SU-DHL-6 (cell line): Measurements from ENCODE around the gene PRDM1.

Experiments
- H2AFZ ChIP-seq: fragments of 200-600 bp; sonication (generic); 2 replicates; pipeline ENCODE4 v1.6.1; 2014; ENCODE audit warnings: low read depth, mild to moderate bottlenecking, moderate library complexity, mixed read lengths, antibody characterized with exemption, low read length; ENCODE audit not compliant: severe bottlenecking
- H3F3A ChIP-seq: fragments of 200-600 bp; shearing (Covaris generic); 2 replicates; pipeline ENCODE4 v1.6.0; 2016; ENCODE audit warnings: antibody characterized with exemption, mild to moderate bottlenecking; ENCODE audit not compliant: insufficient read depth
- H3K27ac ChIP-seq: fragments of 200-600 bp; sonication (generic); 2 replicates; pipeline ENCODE4 v1.5.1; 2016; ENCODE audit warnings: low read depth, mild to moderate bottlenecking, low read length, moderate library complexity, mixed read lengths
- H3K27me3 ChIP-seq: fragments of 200-600 bp; sonication (generic), shearing (Covaris generic); 2 replicates; pipeline ENCODE4 v1.6.0; 2014; ENCODE audit warnings: mild to moderate bottlenecking, low read length
- H3K36me3 ChIP-seq: fragments of 200-600 bp; sonication (generic); 2 replicates; pipeline ENCODE4 v1.6.1; 2014; ENCODE audit warnings: mild to moderate bottlenecking, low read length, mixed read lengths
- H3K4me2 ChIP-seq: fragments of 300-600, 200-600 bp; shearing (Covaris generic), sonication (generic); 2 replicates; pipeline ENCODE4 v1.6.0; 2014; ENCODE audit warnings: low read length, low read depth, mild to moderate bottlenecking; ENCODE audit not compliant: poor library complexity, severe bottlenecking
- H3K4me3 ChIP-seq: fragments of 200-600 bp; sonication (generic); 2 replicates; pipeline ENCODE4 v1.5.1; 2014; ENCODE audit warnings: antibody characterized with exemption, low read length, mild to moderate bottlenecking, mixed read lengths; ENCODE audit not compliant: insufficient read depth, poor library complexity, severe bottlenecking
- H3K79me2 ChIP-seq: fragments of 200-600 bp; sonication (generic); 2 replicates; pipeline ENCODE4 v1.6.1; 2014; ENCODE audit warnings: mild to moderate bottlenecking, low read length, moderate library complexity; ENCODE audit not compliant: insufficient read depth
- H3K9ac ChIP-seq: fragments of 200-600 bp; sonication (generic); 2 replicates; pipeline ENCODE4 v1.7.0; 2014; ENCODE audit warnings: mild to moderate bottlenecking, low read length
- H3K9me2 ChIP-seq: fragments of 200-600 bp; sonication (generic); replicated peaks from 2 replicates; pipeline ENCODE4 v1.6.1; 2014; ENCODE audit warnings: low read length; ENCODE audit not compliant: insufficient read depth
- H3K9me3 ChIP-seq: fragments of 200-600 bp; sonication (generic); 2 replicates; pipeline ENCODE4 v1.6.1; 2014; ENCODE audit warnings: low read length, mixed read lengths; ENCODE audit not compliant: insufficient read depth
- H4K20me1 ChIP-seq: fragments of 200-600 bp; sonication (generic); 2 replicates; pipeline ENCODE4 v1.6.1; 2014; ENCODE audit warnings: low read depth, mild to moderate bottlenecking, antibody characterized with exemption, low read length, moderate library complexity, mixed read lengths
- EZH2phosphoT487 ChIP-seq: fragments of 200-600 bp; sonication (generic), shearing (Covaris generic); conservative IDR thresholded peaks from 2 replicates; pipeline ENCODE4 v1.6.1; 2018; ENCODE audit warnings: mild to moderate bottlenecking, antibody characterized with exemption, low read length, moderate library complexity, mixed read lengths
- TF ChIP-seq, protein P1 (sequence below): fragments of 200-600 bp; sonication (generic); IDR thresholded peaks from one replicate; pipeline ENCODE4 v1.5.1; 2017; ENCODE audit warnings: antibody characterized with exemption, mild to moderate bottlenecking, low read length, moderate library complexity; ENCODE audit not compliant: insufficient read depth, poor library complexity, severe bottlenecking

Gene PRDM1

DNA sequence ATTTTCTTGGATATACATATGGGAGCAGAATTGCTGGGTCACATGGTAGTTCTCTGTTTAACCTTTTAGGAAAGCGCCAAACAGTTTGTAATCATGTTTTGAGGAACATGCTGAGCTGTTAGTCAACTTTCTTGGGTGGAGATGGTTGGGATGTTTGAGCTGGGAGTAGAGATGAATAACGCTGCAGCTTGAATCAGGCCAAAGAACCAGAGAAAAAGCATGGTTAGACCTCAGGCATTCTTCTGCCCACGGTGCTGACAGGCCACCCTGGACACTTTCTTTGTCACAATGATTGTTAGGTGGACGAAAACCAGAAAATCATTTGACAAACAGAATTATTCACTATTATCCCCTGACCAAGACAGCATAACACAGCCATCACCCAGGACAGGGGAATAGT lies 66.8 kb downstream of the PRDM1 start:
- Histone ChIP-seq H3K9me2 (no peaks in the 10 kb centered on the region), H3K4me2 (no peak overlapping the region), H3K9me3 (no peaks in the 10 kb centered on the region), H3K36me3 (no peaks in the 10 kb centered on the region), H3K4me3 (no peak overlapping the region), H3F3A (no peaks in the 10 kb centered on the region), H2AFZ (no peak overlapping the region), H3K79me2 (no peaks in the 10 kb centered on the region), H3K9ac (no peak overlapping the region), H3K27ac (no peak overlapping the region), H4K20me1 (no peaks in the 10 kb centered on the region), H3K27me3 (no peaks in the 10 kb centered on the region)
- no peak for TF ChIP-seq EZH2phosphoT487
- TF ChIP-seq, protein P1, sequence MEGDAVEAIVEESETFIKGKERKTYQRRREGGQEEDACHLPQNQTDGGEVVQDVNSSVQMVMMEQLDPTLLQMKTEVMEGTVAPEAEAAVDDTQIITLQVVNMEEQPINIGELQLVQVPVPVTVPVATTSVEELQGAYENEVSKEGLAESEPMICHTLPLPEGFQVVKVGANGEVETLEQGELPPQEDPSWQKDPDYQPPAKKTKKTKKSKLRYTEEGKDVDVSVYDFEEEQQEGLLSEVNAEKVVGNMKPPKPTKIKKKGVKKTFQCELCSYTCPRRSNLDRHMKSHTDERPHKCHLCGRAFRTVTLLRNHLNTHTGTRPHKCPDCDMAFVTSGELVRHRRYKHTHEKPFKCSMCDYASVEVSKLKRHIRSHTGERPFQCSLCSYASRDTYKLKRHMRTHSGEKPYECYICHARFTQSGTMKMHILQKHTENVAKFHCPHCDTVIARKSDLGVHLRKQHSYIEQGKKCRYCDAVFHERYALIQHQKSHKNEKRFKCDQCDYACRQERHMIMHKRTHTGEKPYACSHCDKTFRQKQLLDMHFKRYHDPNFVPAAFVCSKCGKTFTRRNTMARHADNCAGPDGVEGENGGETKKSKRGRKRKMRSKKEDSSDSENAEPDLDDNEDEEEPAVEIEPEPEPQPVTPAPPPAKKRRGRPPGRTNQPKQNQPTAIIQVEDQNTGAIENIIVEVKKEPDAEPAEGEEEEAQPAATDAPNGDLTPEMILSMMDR: no peak

- no peak overlapping the region for H3K4me2 ChIP-seq
- H3K4me3 ChIP-seq: no peak overlapping the region
- no peak overlapping the region for H3K27ac ChIP-seq
- H3F3A ChIP-seq: no peaks in the 10 kb centered on the region
- H3K79me2 ChIP-seq: no peaks in the 10 kb centered on the region
- TF ChIP-seq, protein P1: no peak
- TF ChIP-seq EZH2phosphoT487: no peak
- H3K9me2 ChIP-seq: no peaks in the 10 kb centered on the region
- H2AFZ ChIP-seq: no peak overlapping the region
- H3K9me3 ChIP-seq: no peaks in the 10 kb centered on the region
- no peaks in the 10 kb centered on the region for H3K27me3 ChIP-seq
- no peaks in the 10 kb centered on the region for H3K36me3 ChIP-seq
- H3K9ac ChIP-seq: no peak overlapping the region
- H4K20me1 ChIP-seq: no peaks in the 10 kb centered on the region
Observed at GRCh38 chr6:106154326-106154725, 68.2 kb downstream of the PRDM1 start.

GRCh38 chr6:106155219-106155830 lies 69.2 kb downstream of the PRDM1 start:
- no peaks in the 10 kb centered on the region for H3K27me3 ChIP-seq
- no peak overlapping the region for H3K9ac ChIP-seq
- no peak overlapping the region for H3K4me2 ChIP-seq
- H3K36me3 ChIP-seq: no peaks in the 10 kb centered on the region
- H4K20me1 ChIP-seq: no peaks in the 10 kb centered on the region
- no peaks in the 10 kb centered on the region for H3K9me2 ChIP-seq
- H3K4me3 ChIP-seq: no peak overlapping the region
- no peak overlapping the region for H3K27ac ChIP-seq
- H2AFZ ChIP-seq: no peak overlapping the region
- no peaks in the 10 kb centered on the region for H3F3A ChIP-seq
- TF ChIP-seq EZH2phosphoT487: no peak
- TF ChIP-seq, protein P1: no peak
- H3K79me2 ChIP-seq: no peaks in the 10 kb centered on the region
- H3K9me3 ChIP-seq: no peaks in the 10 kb centered on the region
